Measurements from ENCODE around the gene CDH23.

CDH23 gene

DNA sequence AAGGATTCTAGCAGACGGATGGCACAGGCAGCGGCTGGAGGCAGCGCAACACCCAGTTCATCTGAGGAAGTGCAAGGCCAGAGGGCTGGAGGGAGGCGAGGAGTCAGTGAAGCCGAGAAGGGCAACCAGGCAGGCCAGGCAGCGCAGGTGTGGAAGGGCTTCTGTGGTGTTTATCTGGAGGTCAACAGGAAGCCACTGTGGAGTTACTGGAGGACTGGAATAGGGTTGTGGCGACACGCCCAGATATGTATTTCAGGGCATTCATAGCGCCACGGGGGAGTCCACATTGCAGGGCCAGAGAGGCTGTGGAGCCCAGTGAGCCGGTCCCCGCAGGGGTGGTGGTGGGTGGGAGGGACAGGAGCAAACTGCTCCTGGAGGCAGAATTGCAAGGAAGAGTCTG, 150.6 kb downstream of the CDH23 start:
- H3K4me3 ChIP-seq (ENCODE audit: low read depth in 1 of 5, low read length in 5 of 5): peak overlapping the region in 1 of 5 donors; percentile 39
- H3K27ac ChIP-seq (ENCODE audit: low read depth, low read length): no peak overlapping the region
- H3K9me3 ChIP-seq (ENCODE audit: control insufficient read depth in 5 of 5, low read length in 5 of 5): no peaks in the 10 kb centered on the region

DNA sequence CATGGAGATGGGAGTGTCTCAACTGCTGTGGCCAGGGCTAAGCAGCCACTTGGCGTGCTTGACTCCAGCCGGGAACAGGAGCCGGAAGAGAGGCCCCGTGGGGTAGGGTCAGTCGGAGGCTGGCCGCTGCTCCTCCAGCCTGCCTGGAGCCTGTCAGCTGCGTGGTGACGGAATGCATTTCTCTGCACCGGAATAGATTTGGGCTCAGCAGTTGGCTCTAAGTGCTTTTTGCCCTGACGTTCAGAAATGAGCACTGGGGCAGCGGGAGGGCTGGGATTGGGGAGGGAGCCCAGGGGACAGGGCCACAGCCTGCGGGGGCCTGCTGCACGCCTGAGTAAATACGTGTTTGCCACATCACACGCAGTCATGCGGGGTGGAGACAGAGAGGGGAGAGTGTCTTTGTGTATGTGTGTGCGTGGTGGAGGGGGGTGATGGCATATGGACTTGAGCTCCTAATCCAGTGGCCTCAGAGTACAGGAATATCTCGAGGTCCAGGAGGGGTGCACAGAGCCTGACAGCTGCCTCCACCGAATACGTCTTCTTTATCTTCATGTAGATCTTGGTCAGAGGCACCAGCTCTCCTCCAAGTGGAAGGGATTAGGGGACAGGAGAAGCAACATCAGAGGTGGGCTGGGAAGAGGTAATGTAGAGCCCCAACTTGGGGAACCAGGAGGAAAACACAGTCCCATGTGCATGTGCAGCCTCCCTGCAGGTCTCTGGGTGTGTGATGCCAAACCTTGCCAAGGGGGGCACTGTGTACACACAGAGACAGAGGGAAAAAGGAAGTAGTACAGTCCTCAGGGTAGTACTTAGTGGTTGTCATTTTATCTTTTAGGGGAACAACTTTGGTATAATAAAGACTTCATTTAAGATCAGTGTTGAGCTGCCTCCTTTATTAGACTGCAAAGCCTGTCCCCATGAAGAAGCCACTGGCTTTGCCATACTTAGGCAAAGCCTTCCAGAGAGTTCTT, 151.4 kb downstream of the CDH23 start:
- Histone ChIP-seq H3K4me3 (ENCODE audit: low read depth in 1 of 5, low read length in 5 of 5) (peak overlapping the region in 3 of 5 donors; percentile 11 to 39 (median 26)), H3K9me3 (ENCODE audit: control insufficient read depth in 5 of 5, low read length in 5 of 5) (no peaks in the 10 kb centered on the region), H3K4me1 (ENCODE audit: control insufficient read depth in 5 of 5, insufficient read depth in 5 of 5, low read length in 5 of 5) (peaks cover 0 to 19% (median 12%) of the 10 kb centered on the region in 5 donors), H3K27me3 (ENCODE audit: control insufficient read depth in 5 of 5, insufficient read depth in 4 of 5, low read length in 5 of 5) (no peaks in the 10 kb centered on the region), H3K36me3 (ENCODE audit: control insufficient read depth in 5 of 5, insufficient read depth in 5 of 5, low read length in 5 of 5) (no peaks in the 10 kb centered on the region), H3K9ac (ENCODE audit: low read length in 5 of 5) (no peak overlapping the region), H3K27ac (ENCODE audit: low read depth, low read length) (no peak overlapping the region)

More for the DNA sequence above, 150.6 kb downstream of the CDH23 start:
- Histone ChIP-seq H3K9ac (ENCODE audit: low read length in 5 of 5) (no peak overlapping the region), H3K27me3 (ENCODE audit: control insufficient read depth in 5 of 5, insufficient read depth in 4 of 5, low read length in 5 of 5) (no peaks in the 10 kb centered on the region), H3K36me3 (ENCODE audit: control insufficient read depth in 5 of 5, insufficient read depth in 5 of 5, low read length in 5 of 5) (no peaks in the 10 kb centered on the region), H3K4me1 (ENCODE audit: control insufficient read depth in 5 of 5, insufficient read depth in 5 of 5, low read length in 5 of 5) (peaks cover 0 to 23% (median 12%) of the 10 kb centered on the region in 5 donors)

DNA sequence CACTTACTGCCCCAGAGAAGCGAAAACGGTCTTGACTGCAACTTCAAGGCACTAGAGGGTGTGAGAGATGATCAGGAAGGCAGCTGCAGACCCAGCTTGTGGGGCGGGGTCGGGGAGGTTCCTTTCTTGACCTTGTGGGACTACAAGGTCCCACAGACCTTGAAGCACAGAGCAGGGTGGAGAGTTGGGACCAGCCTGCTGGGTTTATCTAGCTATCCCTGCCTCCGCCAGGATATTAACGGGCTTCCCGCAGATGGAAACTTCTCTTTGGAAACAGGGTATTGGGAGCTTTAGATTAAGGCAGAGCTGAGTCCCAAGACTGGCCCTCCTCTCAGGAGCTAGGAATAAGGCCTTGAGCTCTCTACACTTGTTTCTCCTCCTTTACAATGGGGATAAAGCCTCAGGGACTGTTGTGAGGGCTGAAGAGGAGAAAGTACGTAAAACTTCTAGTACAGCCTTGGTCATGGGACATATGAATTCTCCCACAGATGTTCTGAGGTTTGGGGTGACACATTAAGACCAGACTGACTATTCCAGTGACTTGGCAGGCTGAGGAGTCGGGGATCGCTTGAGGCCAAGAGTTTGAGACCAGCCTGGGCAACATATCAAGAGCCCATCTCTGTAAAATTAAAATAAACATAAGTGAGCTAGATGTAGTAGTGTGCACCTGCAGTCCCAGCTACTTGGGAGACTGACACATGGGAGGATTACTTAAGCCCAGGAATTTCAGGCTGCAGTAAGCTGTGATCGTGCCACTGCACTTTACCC, 153.2 kb downstream of the CDH23 start:
- no peaks in the 10 kb centered on the region for H3K27me3 ChIP-seq (ENCODE audit: control insufficient read depth in 5 of 5, insufficient read depth in 4 of 5, low read length in 5 of 5)
- no peak overlapping the region for H3K9ac ChIP-seq (ENCODE audit: low read length in 5 of 5)
- H3K4me3 ChIP-seq (ENCODE audit: low read depth in 1 of 5, low read length in 5 of 5): no peak overlapping the region
- no peak overlapping the region for H3K27ac ChIP-seq (ENCODE audit: low read depth, low read length)
- H3K9me3 ChIP-seq (ENCODE audit: control insufficient read depth in 5 of 5, low read length in 5 of 5): no peaks in the 10 kb centered on the region
- H3K4me1 ChIP-seq (ENCODE audit: control insufficient read depth in 5 of 5, insufficient read depth in 5 of 5, low read length in 5 of 5): peaks cover 0 to 15% (median 12%) of the 10 kb centered on the region in 5 donors
- H3K36me3 ChIP-seq (ENCODE audit: control insufficient read depth in 5 of 5, insufficient read depth in 5 of 5, low read length in 5 of 5): no peaks in the 10 kb centered on the region

DNA sequence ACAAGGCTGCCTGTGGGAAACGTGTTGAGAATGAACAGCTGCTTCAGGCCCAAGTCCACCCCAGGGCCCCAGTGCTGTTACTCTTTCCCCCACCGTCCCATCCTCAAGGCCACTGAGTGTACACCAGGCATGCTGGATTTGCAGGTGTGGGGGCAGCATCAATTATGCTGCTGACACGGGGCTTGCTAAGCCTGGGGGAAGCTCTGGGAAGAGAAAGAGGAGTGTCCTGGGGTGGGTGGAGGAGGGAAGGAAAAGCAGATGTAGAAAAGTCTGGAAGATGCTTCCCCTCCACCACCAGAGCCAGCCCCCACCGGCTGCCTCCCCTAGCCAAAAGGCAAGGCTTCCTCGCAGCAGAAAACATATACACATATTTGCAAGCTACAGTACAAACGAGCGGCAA, 153.9 kb downstream of the CDH23 start:
- Histone ChIP-seq H3K9ac (ENCODE audit: low read length in 5 of 5) (no peak overlapping the region), H3K4me3 (ENCODE audit: low read depth in 1 of 5, low read length in 5 of 5) (no peak overlapping the region), H3K4me1 (ENCODE audit: control insufficient read depth in 5 of 5, insufficient read depth in 5 of 5, low read length in 5 of 5) (peaks cover 0 to 18% (median 12%) of the 10 kb centered on the region in 5 donors), H3K36me3 (ENCODE audit: control insufficient read depth in 5 of 5, insufficient read depth in 5 of 5, low read length in 5 of 5) (no peaks in the 10 kb centered on the region), H3K27ac (ENCODE audit: low read depth, low read length) (no peak overlapping the region), H3K27me3 (ENCODE audit: control insufficient read depth in 5 of 5, insufficient read depth in 4 of 5, low read length in 5 of 5) (no peaks in the 10 kb centered on the region), H3K9me3 (ENCODE audit: control insufficient read depth in 5 of 5, low read length in 5 of 5) (no peaks in the 10 kb centered on the region)

DNA sequence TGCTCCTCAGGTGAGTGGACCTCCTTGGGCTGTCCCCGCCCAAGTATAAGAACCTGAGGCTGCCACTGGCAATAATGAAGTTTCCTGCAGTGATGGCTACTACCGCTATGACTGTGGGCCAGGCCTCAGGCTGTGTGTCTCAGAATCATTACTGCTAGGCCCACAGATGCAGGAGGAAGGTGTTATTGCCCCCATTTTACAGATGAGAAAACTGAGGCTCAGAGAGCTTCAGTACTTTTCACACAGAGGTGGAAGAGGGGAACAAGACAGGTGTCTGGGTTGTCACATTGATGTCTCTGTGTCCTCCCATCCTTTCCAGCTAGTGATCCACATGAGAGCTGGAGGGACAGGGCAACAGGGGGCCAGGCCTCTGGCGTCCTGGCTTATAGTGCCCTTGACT, 155.2 kb downstream of the CDH23 start:
- Histone ChIP-seq H3K27me3 (ENCODE audit: control insufficient read depth in 5 of 5, insufficient read depth in 4 of 5, low read length in 5 of 5) (no peaks in the 10 kb centered on the region), H3K4me1 (ENCODE audit: control insufficient read depth in 5 of 5, insufficient read depth in 5 of 5, low read length in 5 of 5) (peaks cover 0 to 18% (median 12%) of the 10 kb centered on the region in 5 donors), H3K9me3 (ENCODE audit: control insufficient read depth in 5 of 5, low read length in 5 of 5) (no peaks in the 10 kb centered on the region), H3K36me3 (ENCODE audit: control insufficient read depth in 5 of 5, insufficient read depth in 5 of 5, low read length in 5 of 5) (no peaks in the 10 kb centered on the region), H3K4me3 (ENCODE audit: low read depth in 1 of 5, low read length in 5 of 5) (no peak overlapping the region), H3K27ac (ENCODE audit: low read depth, low read length) (no peak overlapping the region), H3K9ac (ENCODE audit: low read length in 5 of 5) (no peak overlapping the region)

DNA sequence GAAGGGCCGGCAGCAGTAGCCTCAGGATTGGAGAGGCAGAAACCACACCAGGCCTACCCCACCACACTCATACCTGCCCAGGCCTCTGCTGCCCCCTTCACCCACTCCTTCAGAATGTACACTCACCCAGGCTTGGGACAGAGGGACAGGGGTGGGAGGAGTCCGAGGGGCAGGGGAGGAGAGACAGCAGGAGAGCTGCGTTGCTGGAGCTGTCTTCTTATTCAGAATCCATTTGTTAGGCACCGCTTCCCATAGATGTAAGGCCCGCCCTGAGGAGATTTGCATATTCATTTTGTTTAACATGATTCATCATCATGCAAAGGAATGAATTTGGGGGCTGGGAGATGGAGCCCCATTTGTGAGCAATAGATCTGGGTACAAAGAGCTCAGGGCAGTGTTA, 156.7 kb downstream of the CDH23 start:
- no peaks in the 10 kb centered on the region for H3K36me3 ChIP-seq (ENCODE audit: control insufficient read depth in 5 of 5, insufficient read depth in 5 of 5, low read length in 5 of 5)
- H3K4me1 ChIP-seq (ENCODE audit: control insufficient read depth in 5 of 5, insufficient read depth in 5 of 5, low read length in 5 of 5): peaks cover 0 to 6% (median 0%) of the 10 kb centered on the region in 5 donors
- H3K27me3 ChIP-seq (ENCODE audit: control insufficient read depth in 5 of 5, insufficient read depth in 4 of 5, low read length in 5 of 5): no peaks in the 10 kb centered on the region
- no peak overlapping the region for H3K27ac ChIP-seq (ENCODE audit: low read depth, low read length)
- H3K9ac ChIP-seq (ENCODE audit: low read length in 5 of 5): no peak overlapping the region
- no peak overlapping the region for H3K4me3 ChIP-seq (ENCODE audit: low read depth in 1 of 5, low read length in 5 of 5)
- no peaks in the 10 kb centered on the region for H3K9me3 ChIP-seq (ENCODE audit: control insufficient read depth in 5 of 5, low read length in 5 of 5)

DNA sequence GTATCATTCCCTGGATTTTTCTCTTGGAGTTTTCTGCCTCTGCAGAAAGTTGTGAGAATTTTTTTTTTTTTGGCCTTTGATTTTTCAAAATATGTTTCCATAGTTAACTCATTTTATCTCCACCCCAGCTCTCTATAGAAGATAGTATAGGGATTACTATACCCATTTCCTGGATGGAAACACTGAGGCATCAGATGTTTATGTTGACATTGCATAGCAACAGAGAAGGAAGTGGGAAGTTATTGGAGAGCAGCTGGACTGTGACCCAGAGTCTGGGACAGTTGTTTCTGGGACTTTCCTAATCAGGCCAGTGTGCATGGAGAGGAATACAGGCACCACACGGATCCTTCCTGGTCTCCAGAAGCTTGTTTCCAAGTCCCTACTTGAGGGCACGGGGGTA, 158.0 kb downstream of the CDH23 start:
- no peaks in the 10 kb centered on the region for H3K9me3 ChIP-seq (ENCODE audit: control insufficient read depth in 5 of 5, low read length in 5 of 5)
- H3K27ac ChIP-seq (ENCODE audit: low read depth, low read length): no peak overlapping the region
- H3K4me1 ChIP-seq (ENCODE audit: control insufficient read depth in 5 of 5, insufficient read depth in 5 of 5, low read length in 5 of 5): peaks cover 0 to 6% (median 0%) of the 10 kb centered on the region in 5 donors
- no peak overlapping the region for H3K4me3 ChIP-seq (ENCODE audit: low read depth in 1 of 5, low read length in 5 of 5)
- H3K9ac ChIP-seq (ENCODE audit: low read length in 5 of 5): no peak overlapping the region
- no peaks in the 10 kb centered on the region for H3K36me3 ChIP-seq (ENCODE audit: control insufficient read depth in 5 of 5, insufficient read depth in 5 of 5, low read length in 5 of 5)
- H3K27me3 ChIP-seq (ENCODE audit: control insufficient read depth in 5 of 5, insufficient read depth in 4 of 5, low read length in 5 of 5): no peaks in the 10 kb centered on the region

DNA sequence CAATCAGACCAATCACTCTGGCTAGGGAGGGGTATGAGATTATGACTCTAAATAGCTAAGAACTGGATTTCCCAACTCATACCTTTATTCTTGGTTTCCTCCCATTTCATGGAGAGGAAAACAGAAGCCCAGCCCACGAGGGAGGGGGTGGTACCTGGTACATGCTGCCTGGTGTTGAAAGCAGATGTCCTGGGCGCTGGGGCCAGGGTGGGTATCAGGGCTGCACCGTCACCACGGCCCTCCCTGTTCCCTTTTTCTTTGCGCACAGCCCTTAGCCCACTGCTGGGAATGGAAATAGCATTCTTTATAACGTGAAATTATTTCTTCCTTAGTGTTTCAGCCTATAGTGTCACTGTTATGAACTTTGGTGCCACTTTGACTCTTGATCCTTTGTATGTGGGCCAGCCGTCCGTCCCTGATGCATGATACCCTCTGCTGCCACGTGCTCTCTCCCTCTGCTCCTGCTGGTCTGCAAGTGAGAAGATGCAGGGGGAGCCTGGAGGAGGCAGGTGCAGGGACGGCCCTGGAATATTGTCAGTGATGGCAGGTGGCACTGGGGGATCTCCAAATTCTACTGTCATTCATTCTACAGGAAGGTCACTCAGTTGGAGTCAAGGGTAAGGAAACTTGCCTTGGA, 158.5 kb downstream of the CDH23 start:
- Histone ChIP-seq H3K27ac (ENCODE audit: low read depth, low read length) (no peak overlapping the region), H3K36me3 (ENCODE audit: control insufficient read depth in 5 of 5, insufficient read depth in 5 of 5, low read length in 5 of 5) (no peaks in the 10 kb centered on the region), H3K4me3 (ENCODE audit: low read depth in 1 of 5, low read length in 5 of 5) (no peak overlapping the region), H3K9ac (ENCODE audit: low read length in 5 of 5) (no peak overlapping the region), H3K9me3 (ENCODE audit: control insufficient read depth in 5 of 5, low read length in 5 of 5) (no peaks in the 10 kb centered on the region), H3K27me3 (ENCODE audit: control insufficient read depth in 5 of 5, insufficient read depth in 4 of 5, low read length in 5 of 5) (no peaks in the 10 kb centered on the region), H3K4me1 (ENCODE audit: control insufficient read depth in 5 of 5, insufficient read depth in 5 of 5, low read length in 5 of 5) (peaks cover 0 to 6% (median 0%) of the 10 kb centered on the region in 5 donors)

DNA sequence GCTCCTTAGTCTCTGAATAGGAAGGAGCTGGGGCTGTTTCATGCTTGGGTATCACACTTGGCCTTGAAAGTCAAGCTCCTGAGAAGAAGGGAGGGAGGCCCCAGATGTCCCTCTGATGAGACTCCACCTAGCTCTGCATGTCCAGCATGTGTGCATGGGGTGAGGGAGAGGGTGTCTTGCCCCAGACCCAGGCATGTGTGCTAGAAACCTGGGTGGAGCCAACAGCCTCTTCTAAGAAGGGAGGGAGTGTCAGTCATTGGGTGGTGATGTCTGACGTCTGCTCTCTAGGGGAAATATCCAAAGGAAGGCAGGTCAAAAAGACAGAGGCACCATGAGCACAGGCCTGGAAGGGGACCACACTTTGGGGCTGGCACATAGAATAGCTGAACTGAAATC, 159.0 kb downstream of the CDH23 start:
- Histone ChIP-seq H3K9me3 (ENCODE audit: control insufficient read depth in 5 of 5, low read length in 5 of 5) (no peaks in the 10 kb centered on the region), H3K4me3 (ENCODE audit: low read depth in 1 of 5, low read length in 5 of 5) (no peak overlapping the region), H3K27ac (ENCODE audit: low read depth, low read length) (no peak overlapping the region), H3K27me3 (ENCODE audit: control insufficient read depth in 5 of 5, insufficient read depth in 4 of 5, low read length in 5 of 5) (no peaks in the 10 kb centered on the region), H3K4me1 (ENCODE audit: control insufficient read depth in 5 of 5, insufficient read depth in 5 of 5, low read length in 5 of 5) (peaks cover 0 to 6% (median 0%) of the 10 kb centered on the region in 5 donors), H3K9ac (ENCODE audit: low read length in 5 of 5) (no peak overlapping the region), H3K36me3 (ENCODE audit: control insufficient read depth in 5 of 5, insufficient read depth in 5 of 5, low read length in 5 of 5) (no peaks in the 10 kb centered on the region)

Data from subcutaneous abdominal adipose tissue (tissue), 5 donors.